IMR-90 (cell line): Measurements from ENCODE around the gene SYTL3. TPM values are rescaled to one million over a fixed set of nuclear protein-coding genes. Genes with fewer than 3 reads are reported as not detected.

Source experiments
- ATAC-seq: fragments of 200-7000 bp; cut with Tn5 transposase; 2 replicates; pipeline ENCODE4 v1.9.1; 2020; ENCODE audit warnings: low read depth, mild to moderate bottlenecking, moderate library complexity
- BruUV-seq: library from RNA; stranded (reverse); fragments of 400-500 nt; replicated peaks from 2 replicates; lab custom pipeline; 2021; lab: Mats Ljungman, UMichigan
- CTCF ChIA-PET: fragments of 300-600 bp; formaldehyde crosslinking; extraction: SDS; loops from one replicate; lab custom pipeline; 2021; ENCODE audit warnings: antibody characterized with exemption; lab: Yijun Ruan, JAX
- POLR2A ChIA-PET: fragments of 300-600 bp; sonication (Branson Sonifier 250); formaldehyde crosslinking; loops from one replicate; lab custom pipeline; 2022; ENCODE audit warnings: antibody characterized with exemption; ENCODE audit not compliant: unreplicated experiment; lab: Charles Lee
- DNase-seq: peaks from one replicate; pipeline ENCODE4 v3.0.0; 2013
- H2AFZ ChIP-seq: replicated peaks from 2 replicates; pipeline ENCODE3; 2013; ENCODE audit warnings: low read length, mild to moderate bottlenecking; ENCODE audit not compliant: poor library complexity
- H2AK5ac ChIP-seq: 2 replicates; pipeline ENCODE4 v1.6.1; 2013; ENCODE audit warnings: low read depth, low read length, inconsistent platforms
- H2AK9ac ChIP-seq: replicated peaks from 2 replicates; pipeline ENCODE3; 2013; ENCODE audit warnings: mild to moderate bottlenecking, low read depth, low read length, moderate library complexity; ENCODE audit not compliant: poor library complexity
- H2BK120ac ChIP-seq: 2 replicates; pipeline ENCODE4 v1.6.1; 2013; ENCODE audit warnings: low read depth, low read length, inconsistent platforms
- H2BK15ac ChIP-seq: 3 replicates; pipeline ENCODE4 v1.6.1; 2013; ENCODE audit warnings: low read depth, low read length, inconsistent platforms
- H2BK20ac ChIP-seq: 2 replicates; pipeline ENCODE4 v1.6.1; 2013; ENCODE audit warnings: low read depth, mild to moderate bottlenecking, inconsistent platforms, low read length, moderate library complexity
- H2BK5ac ChIP-seq: 2 replicates; pipeline ENCODE4 v1.6.1; 2013; ENCODE audit warnings: mild to moderate bottlenecking, low read depth, low read length, inconsistent platforms; ENCODE audit not compliant: poor library complexity, severe bottlenecking
- H3K14ac ChIP-seq: replicated peaks from 2 replicates; pipeline ENCODE4 v1.6.1; 2013; ENCODE audit warnings: low read depth, low read length, inconsistent platforms
- H3K18ac ChIP-seq: 2 replicates; pipeline ENCODE4 v1.6.1; 2013; ENCODE audit warnings: low read depth, low read length, control low read depth
- H3K23ac ChIP-seq: 2 replicates; pipeline ENCODE4 v1.6.1; 2013; ENCODE audit warnings: low read depth, low read length, inconsistent platforms
- H3K27ac ChIP-seq: 2 replicates; pipeline ENCODE4 v1.5.1; 2013; ENCODE audit warnings: mild to moderate bottlenecking, control low read depth, low read length; ENCODE audit not compliant: insufficient read depth
- H3K27me3 ChIP-seq: 2 replicates; pipeline ENCODE4 v1.6.1; 2013; ENCODE audit warnings: low read length; ENCODE audit not compliant: control insufficient read depth, insufficient read depth
- H3K36me3 ChIP-seq: 2 replicates; pipeline ENCODE4 v1.6.1; 2013; ENCODE audit warnings: low read length, mixed read lengths; ENCODE audit not compliant: control insufficient read depth, insufficient read depth
- H3K4ac ChIP-seq: 2 replicates; pipeline ENCODE4 v1.6.1; 2013; ENCODE audit warnings: low read depth, low read length, inconsistent platforms
- H3K4me1 ChIP-seq: 2 replicates; pipeline ENCODE4 v1.6.1; 2013; ENCODE audit warnings: low read length, mixed read lengths; ENCODE audit not compliant: control insufficient read depth, insufficient read depth
- H3K4me2 ChIP-seq: 2 replicates; pipeline ENCODE4 v1.6.1; 2013; ENCODE audit warnings: low read depth, mild to moderate bottlenecking, control low read depth, low read length, moderate library complexity
- H3K4me3 ChIP-seq: 2 replicates; pipeline ENCODE4 v1.5.1; 2013; ENCODE audit warnings: low read depth, mild to moderate bottlenecking, control low read depth, low read length, moderate library complexity; ENCODE audit not compliant: insufficient read depth
- H3K56ac ChIP-seq: 2 replicates; pipeline ENCODE4 v1.6.1; 2013; ENCODE audit warnings: low read length, inconsistent platforms; ENCODE audit not compliant: insufficient read depth; ENCODE audit errors: extremely low read depth
- H3K79me1 ChIP-seq, 2 experiments: 2 replicates each; pipeline ENCODE4 v1.6.1; 2013; ENCODE audit warnings: low read length in 2 of 2, inconsistent platforms in 1 of 2, low read depth in 1 of 2
- H3K9ac ChIP-seq: 2 replicates; pipeline ENCODE4 v1.6.1; 2013; ENCODE audit warnings: low read depth, low read length, control low read depth
- H3K9me1 ChIP-seq: 2 replicates; pipeline ENCODE4 v1.6.1; 2013; ENCODE audit warnings: low read length, inconsistent platforms; ENCODE audit not compliant: insufficient read depth
- H3K9me3 ChIP-seq: 2 replicates; pipeline ENCODE4 v1.6.1; 2013; ENCODE audit warnings: low read length; ENCODE audit not compliant: control insufficient read depth, insufficient read depth
- H4K20me1 ChIP-seq: 2 replicates; pipeline ENCODE4 v1.6.1; 2013; ENCODE audit warnings: low read length, inconsistent platforms; ENCODE audit not compliant: insufficient read depth
- H4K5ac ChIP-seq: 2 replicates; pipeline ENCODE4 v1.6.1; 2013; ENCODE audit warnings: mild to moderate bottlenecking, low read depth, low read length, control low read depth
- H4K8ac ChIP-seq, 2 experiments: 2 replicates each; pipeline ENCODE4 v1.6.1; 2013; ENCODE audit warnings: low read depth in 2 of 2, low read length in 2 of 2, control low read depth in 1 of 2, inconsistent platforms in 1 of 2
- H4K91ac ChIP-seq: 2 replicates; pipeline ENCODE4 v1.6.1; 2013; ENCODE audit warnings: low read depth, low read length, inconsistent platforms; ENCODE audit not compliant: insufficient read depth
- BHLHE40 ChIP-seq: fragments of 150-350 bp; IDR thresholded peaks from 2 replicates; pipeline ENCODE4 v1.6.1; 2016; ENCODE audit warnings: mild to moderate bottlenecking, low read depth, low read length
- CEBPB ChIP-seq: IDR thresholded peaks from 2 replicates; pipeline ENCODE4 v1.6.1; 2012; ENCODE audit warnings: low read depth, low read length, improper control_type of control experiment
- CHD1 ChIP-seq: IDR thresholded peaks from 2 replicates; pipeline ENCODE4 v1.6.1; 2012; ENCODE audit warnings: low read depth, low read length, improper control_type of control experiment
- FOS ChIP-seq: fragments of 150-350 bp; IDR thresholded peaks from 2 replicates; pipeline ENCODE4 v1.6.1; 2016; ENCODE audit warnings: low read depth, low read length
- MAZ ChIP-seq: IDR thresholded peaks from 2 replicates; pipeline ENCODE4 v1.6.1; 2012; ENCODE audit warnings: low read depth, mild to moderate bottlenecking, low read length, improper control_type of control experiment, moderate library complexity, borderline replicate concordance
- MXI1 ChIP-seq: IDR thresholded peaks from 2 replicates; pipeline ENCODE4 v1.6.1; 2012; ENCODE audit warnings: low read depth, mild to moderate bottlenecking, low read length, moderate library complexity, borderline replicate concordance
- NFE2L2 ChIP-seq: fragments of 150-350 bp; IDR thresholded peaks from 2 replicates; pipeline ENCODE4 v1.6.1; 2016; ENCODE audit warnings: low read depth, mild to moderate bottlenecking, low read length
- POLR2A ChIP-seq: IDR thresholded peaks from 2 replicates; pipeline ENCODE4 v1.6.1; 2012; ENCODE audit warnings: mild to moderate bottlenecking, low read depth, low read length
- RCOR1 ChIP-seq: IDR thresholded peaks from 2 replicates; pipeline ENCODE4 v1.6.1; 2012; ENCODE audit warnings: mild to moderate bottlenecking, low read length, improper control_type of control experiment; ENCODE audit not compliant: insufficient replicate concordance
- RFX5 ChIP-seq: IDR thresholded peaks from 2 replicates; pipeline ENCODE4 v1.8.0; 2012; ENCODE audit warnings: low read depth, mild to moderate bottlenecking, low read length, moderate library complexity
- SMC3 ChIP-seq: fragments of 150-350 bp; IDR thresholded peaks from 2 replicates; pipeline ENCODE4 v1.6.1; 2016; ENCODE audit warnings: low read depth, mild to moderate bottlenecking, antibody characterized with exemption, low read length, moderate library complexity
- WGBS, 2 experiments: methylation state at CpG; one replicate each; pipeline versions ENCODE4 v1.1.5 to v1.1.7; 2013; ENCODE audit warnings: missing lambda C conversion rate in 2 of 2; ENCODE audit not compliant: insufficient read length in 1 of 2; ENCODE audit errors: extremely low coverage in 2 of 2; 5-methylcytosine and 5-hydroxymethylcytosine counted together
- dilution Hi-C: fragments of 300-500 bp; cut with HindIII; formaldehyde crosslinking; loops from one replicate; pipeline ENCODE4 v1.14.3; 2018; ENCODE audit warnings: low sequenced_read_pairs; ENCODE audit not compliant: unreplicated experiment
- in situ Hi-C: fragments of 300-500 bp; cut with MboI; formaldehyde crosslinking; loops from 3 replicates; pipeline ENCODE4 v1.14.3; 2019; ENCODE audit warnings: low sequenced_read_pairs, inconsistent platforms, mixed read lengths
- intact Hi-C: fragments of 100-400 bp; cut with micrococcal nuclease; formaldehyde crosslinking; loops from 2 replicates; pipeline ENCODE4 v1.10.0; 2022
- polyA plus RNA-seq, 3 experiments: library from polyadenylated mRNA; depleted of rRNA; stranded (reverse); fragments of >200 nt; gene quantifications; 2 replicates each; pipeline ENCODE4 v1.2.3, GENCODE V29; 2012; ENCODE audit warnings: low replicate concordance in 1 of 3
- total RNA-seq: library from RNA; depleted of rRNA; stranded (reverse); fragments of >200 nt; gene quantifications from 2 replicates; pipeline ENCODE4 v1.2.3, GENCODE V29; 2012
- TF ChIP-seq, protein P1 (sequence below): fragments of 150-350 bp; IDR thresholded peaks from 2 replicates; pipeline ENCODE4 v1.6.1; 2016; ENCODE audit warnings: low read depth, mild to moderate bottlenecking, low read length, moderate library complexity, borderline replicate concordance
- TF ChIP-seq, protein P2 (sequence below): conservative IDR thresholded peaks from 2 replicates; pipeline ENCODE4 v1.5.1; 2012; ENCODE audit warnings: mild to moderate bottlenecking, low read depth, low read length, improper control_type of control experiment

SYTL3 gene
- total and polyA plus RNA-seq, 2 of the 4 experiments (the other 2 are of a cell fraction): 2.9 to 4.3 TPM

DNA sequence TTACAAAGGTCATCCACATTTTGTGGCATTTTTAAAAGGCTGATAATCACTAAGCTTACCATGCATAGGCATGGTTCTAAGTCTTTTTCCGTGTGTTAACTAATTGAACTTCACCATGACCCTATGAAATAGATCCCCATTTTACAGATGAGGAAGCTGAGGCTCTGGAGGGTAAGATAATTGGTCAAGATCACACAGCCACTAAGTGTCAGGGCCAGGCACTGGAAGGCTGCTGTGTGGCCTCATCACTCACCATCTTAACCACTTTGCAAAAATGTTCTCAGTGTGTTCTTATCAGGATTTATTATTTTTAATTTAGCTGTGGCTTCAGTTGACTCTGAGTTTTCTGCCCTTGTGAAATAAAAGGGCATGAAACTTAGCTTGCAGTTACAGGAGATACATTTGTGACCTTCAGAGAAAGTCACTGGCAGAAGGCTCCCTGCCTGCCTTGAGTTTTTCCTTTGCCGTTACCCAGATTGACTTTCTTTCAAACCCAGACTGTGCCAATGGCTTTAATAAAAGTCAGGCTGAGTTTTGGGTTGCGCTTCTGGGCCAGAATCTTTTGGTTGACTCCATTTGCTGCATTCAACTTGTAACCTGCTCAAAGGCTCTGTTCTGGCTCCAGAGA, 87.3 kb downstream of the SYTL3 start:
- H4K20me1 ChIP-seq: no peaks in the 10 kb centered on the region
- 100% methylated on average over 1 of the region's 3 CpGs; no CpG with 5 or more reads in 1 of the 2 experiments for WGBS, 2 experiments
- TF ChIP-seq CEBPB (no peak), RCOR1 (no peak), NFE2L2 (no peak), BHLHE40 (no peak), SMC3 (no peak), FOS (no peak), RFX5 (no peak), CHD1 (no peak), MAZ (no peak), MXI1 (no peak), POLR2A (no peak)
- TF ChIP-seq, protein P1, sequence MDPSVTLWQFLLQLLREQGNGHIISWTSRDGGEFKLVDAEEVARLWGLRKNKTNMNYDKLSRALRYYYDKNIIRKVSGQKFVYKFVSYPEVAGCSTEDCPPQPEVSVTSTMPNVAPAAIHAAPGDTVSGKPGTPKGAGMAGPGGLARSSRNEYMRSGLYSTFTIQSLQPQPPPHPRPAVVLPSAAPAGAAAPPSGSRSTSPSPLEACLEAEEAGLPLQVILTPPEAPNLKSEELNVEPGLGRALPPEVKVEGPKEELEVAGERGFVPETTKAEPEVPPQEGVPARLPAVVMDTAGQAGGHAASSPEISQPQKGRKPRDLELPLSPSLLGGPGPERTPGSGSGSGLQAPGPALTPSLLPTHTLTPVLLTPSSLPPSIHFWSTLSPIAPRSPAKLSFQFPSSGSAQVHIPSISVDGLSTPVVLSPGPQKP: no peak
- TF ChIP-seq, protein P2, sequence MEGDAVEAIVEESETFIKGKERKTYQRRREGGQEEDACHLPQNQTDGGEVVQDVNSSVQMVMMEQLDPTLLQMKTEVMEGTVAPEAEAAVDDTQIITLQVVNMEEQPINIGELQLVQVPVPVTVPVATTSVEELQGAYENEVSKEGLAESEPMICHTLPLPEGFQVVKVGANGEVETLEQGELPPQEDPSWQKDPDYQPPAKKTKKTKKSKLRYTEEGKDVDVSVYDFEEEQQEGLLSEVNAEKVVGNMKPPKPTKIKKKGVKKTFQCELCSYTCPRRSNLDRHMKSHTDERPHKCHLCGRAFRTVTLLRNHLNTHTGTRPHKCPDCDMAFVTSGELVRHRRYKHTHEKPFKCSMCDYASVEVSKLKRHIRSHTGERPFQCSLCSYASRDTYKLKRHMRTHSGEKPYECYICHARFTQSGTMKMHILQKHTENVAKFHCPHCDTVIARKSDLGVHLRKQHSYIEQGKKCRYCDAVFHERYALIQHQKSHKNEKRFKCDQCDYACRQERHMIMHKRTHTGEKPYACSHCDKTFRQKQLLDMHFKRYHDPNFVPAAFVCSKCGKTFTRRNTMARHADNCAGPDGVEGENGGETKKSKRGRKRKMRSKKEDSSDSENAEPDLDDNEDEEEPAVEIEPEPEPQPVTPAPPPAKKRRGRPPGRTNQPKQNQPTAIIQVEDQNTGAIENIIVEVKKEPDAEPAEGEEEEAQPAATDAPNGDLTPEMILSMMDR: no peak
- no peak overlapping the region for H2BK15ac ChIP-seq
- no peak overlapping the region for H3K4me2 ChIP-seq
- in situ Hi-C loops (no loop called here), intact Hi-C loops (no loop called here), dilution Hi-C loops (no loop called here)
- H4K8ac ChIP-seq: no peak overlapping the region
- no peak overlapping the region for H3K27ac ChIP-seq
- no peak overlapping the region for H3K18ac ChIP-seq
- no peak overlapping the region for H3K56ac ChIP-seq
- peaks cover 7% of the 10 kb centered on the region; the same call in 1 of the 2 replicates for H3K9me3 ChIP-seq
- H3K9me1 ChIP-seq: 0 out of 2 replicates have a peak, but pooled peaks cover 3% of the 10 kb centered on the region
- H2BK20ac ChIP-seq: no peak overlapping the region
- CTCF ChIA-PET: interaction anchor here (0.6 to 1.1 kb wide), 3 partner anchors 33 to 519 kb away, joined by 3 to 4 read pairs (median 4); no protein-coding TSS in a partner anchor
- H2BK120ac ChIP-seq: no peak overlapping the region
- H2AFZ ChIP-seq: no peak overlapping the region
- H2BK5ac ChIP-seq: no peak overlapping the region
- H3K9ac ChIP-seq: no peak overlapping the region
- no peak overlapping the region for H4K5ac ChIP-seq
- DNase-seq: no peak
- no peak overlapping the region for H3K14ac ChIP-seq
- no peaks in the 10 kb centered on the region for H3K36me3 ChIP-seq
- H2AK5ac ChIP-seq: no peak overlapping the region
- POLR2A ChIA-PET: interaction anchor here (0.5 kb wide), 1 partner anchor 9 kb away, joined by 3 read pairs; no protein-coding TSS in a partner anchor
- no peak overlapping the region for H3K23ac ChIP-seq
- H4K91ac ChIP-seq: no peak overlapping the region
- H3K27me3 ChIP-seq: no peaks in the 10 kb centered on the region
- no peak overlapping the region for H3K4me3 ChIP-seq
- no peak for ATAC-seq
- H3K4ac ChIP-seq: no peak overlapping the region
- no peaks in the 10 kb centered on the region for H3K79me1 ChIP-seq
- no TSS peak for BruUV-seq
- H3K4me1 ChIP-seq: no peaks in the 10 kb centered on the region
- no peak overlapping the region for H2AK9ac ChIP-seq
